ENCODE data around the gene HGS. TPM values are rescaled to one million over a fixed set of nuclear protein-coding genes. Genes with fewer than 3 reads are reported as not detected.

HGS gene
- 109 TPM for total RNA-seq
- long read RNA-seq, transcript HGS-201 (22 exons, 2,970 nt): major isoform, 180 of 335 reads
- long read RNA-seq, transcript HGS-216 (8 exons, 1,004 nt): minor isoform, 6 of 335 reads
- long read RNA-seq, partial matches to known transcripts: 75 of 335 reads
- long read RNA-seq, other reads (novel, unspliced or antisense): 72 of 335 reads

GRCh38 chr17:81683584-81684441 lies at the start of gene HGS, which contains the start of gene ARL16:
Gene HGS, plus strand, starts transcription at chr17:81684011. Its CDS starts 56 bp downstream, at chr17:81684067.
Gene ARL16, minus strand, starts transcription at chr17:81683797. Its CDS starts 44 bp downstream, at chr17:81683753.
- peak; percentile 99 for DNase-seq (ENCODE audit: low spot score)

GRCh38 chr17:81635431-81635830 lies 48.4 kb upstream of the HGS start:
- DNase-seq (ENCODE audit: low spot score): no peak

GRCh38 chr17:81635973-81636504 lies 47.8 kb upstream of the HGS start:
- DNase-seq (ENCODE audit: low spot score): no peak

GRCh38 chr17:81636505-81637288 lies 47.1 kb upstream of the HGS start, which contains the start of the genes NPLOC4 and TSPAN10:
Gene NPLOC4, minus strand, starts transcription at chr17:81637112. Its CDS starts 182 bp downstream, at chr17:81636930.
Gene TSPAN10, plus strand, starts transcription at chr17:81637196. Its CDS starts 5,217 bp downstream, at chr17:81642413.
- peak; percentile 96 for DNase-seq (ENCODE audit: low spot score)

- DNase-seq (ENCODE audit: low spot score): no peak
These were observed 45.1 kb upstream of the HGS start for GRCh38 chr17:81638683-81639082.

GRCh38 chr17:81640011-81640410 lies 43.8 kb upstream of the HGS start:
- no peak for DNase-seq (ENCODE audit: low spot score)

- no peak for DNase-seq (ENCODE audit: low spot score)
These were observed 41.9 kb upstream of the HGS start for GRCh38 chr17:81641825-81642489.

- no peak for DNase-seq (ENCODE audit: low spot score)
These were observed 39.3 kb upstream of the HGS start for GRCh38 chr17:81644496-81644895.

GRCh38 chr17:81644976-81645952 lies 38.5 kb upstream of the HGS start:
- DNase-seq (ENCODE audit: low spot score): no peak

- DNase-seq (ENCODE audit: low spot score): no peak
These were observed 36.8 kb upstream of the HGS start for GRCh38 chr17:81646869-81647600.

GRCh38 chr17:81647640-81648012 lies 36.2 kb upstream of the HGS start:
- no peak for DNase-seq (ENCODE audit: low spot score)

GRCh38 chr17:81648013-81648706 lies 35.7 kb upstream of the HGS start:
- DNase-seq (ENCODE audit: low spot score): no peak

GRCh38 chr17:81648707-81649085 lies 35.1 kb upstream of the HGS start:
- DNase-seq (ENCODE audit: low spot score): no peak

- DNase-seq (ENCODE audit: low spot score): no peak
These were observed 32.9 kb upstream of the HGS start for GRCh38 chr17:81650951-81651350.

GRCh38 chr17:81651692-81652091 lies 32.1 kb upstream of the HGS start:
- no peak for DNase-seq (ENCODE audit: low spot score)

GRCh38 chr17:81652906-81653771 lies 30.7 kb upstream of the HGS start:
- DNase-seq (ENCODE audit: low spot score): no peak

GRCh38 chr17:81655378-81656117 lies 28.3 kb upstream of the HGS start:
- DNase-seq (ENCODE audit: low spot score): no peak

All from mesenteric fat pad (tissue), 1 donor.